HG02763 (cell line): Measurements from ENCODE around the gene NOX3.
A peak's percentile ranks its signal among the peaks of the same experiment; 100 is the strongest.
"Not testable (repeated sequence)": the region's sequence is repeated elsewhere in the genome, so short reads cannot be mapped to it uniquely, and the experiment has no call there.

Experiments
- ATAC-seq: cut with Tn5 transposase; IDR thresholded peaks from one replicate; pipeline ENCODE4 v1.9.1; 2021; ENCODE audit warnings: mild to moderate bottlenecking, moderate library complexity; ENCODE audit not compliant: unreplicated experiment

Gene NOX3

GRCh38 chr6:155375801-155376200, 79.8 kb downstream of the NOX3 start:
- ATAC-seq = no peak

DNA sequence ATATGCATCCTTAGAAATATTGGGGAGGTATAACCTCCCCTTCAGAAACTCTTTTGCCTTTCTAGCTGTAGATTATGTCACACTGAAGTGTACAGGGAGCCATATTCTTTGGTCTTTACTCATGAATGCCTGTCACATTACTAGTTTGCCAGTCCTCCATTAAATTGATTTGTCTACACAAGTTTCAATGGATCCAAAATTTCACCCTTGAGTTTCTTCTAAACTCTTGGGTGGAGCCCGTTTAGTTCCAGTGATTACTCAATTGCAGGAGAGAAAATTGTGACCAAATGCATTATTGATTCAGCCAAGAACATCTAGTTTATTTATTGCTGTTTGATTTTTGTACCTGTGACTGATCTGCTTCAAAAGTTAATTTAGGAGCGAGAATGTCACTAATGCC, 81.0 kb downstream of the NOX3 start:
- ATAC-seq = no peak

- ATAC-seq = no peak
These were observed 82.4 kb downstream of the NOX3 start for GRCh38 chr6:155373276-155373675.

- no peak for ATAC-seq
These were observed 83.4 kb downstream of the NOX3 start for GRCh38 chr6:155372256-155372655.

GRCh38 chr6:155371230-155371629, 84.4 kb downstream of the NOX3 start:
- no peak for ATAC-seq

DNA sequence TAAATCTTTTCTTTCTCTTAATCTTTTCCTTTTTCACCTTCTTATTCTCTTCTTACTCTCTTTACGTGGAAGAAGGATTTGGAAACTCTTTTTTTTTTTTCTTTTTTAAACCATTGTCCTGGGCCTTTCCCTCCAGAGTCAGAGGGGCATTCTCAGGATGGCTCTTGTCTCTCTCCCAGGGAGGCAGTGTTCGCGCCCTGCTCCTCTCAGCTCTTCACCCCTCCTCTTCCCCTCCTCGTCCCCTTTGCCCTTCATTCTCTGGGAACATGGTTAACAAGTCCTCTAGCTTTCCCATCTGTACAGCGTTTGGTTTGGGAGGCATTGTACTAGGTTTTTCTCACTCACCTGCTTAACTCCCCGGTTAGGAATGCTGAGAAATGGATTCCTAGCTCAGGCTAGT, 89.3 kb downstream of the NOX3 start:
- no peak for ATAC-seq

- ATAC-seq = no peak
These were observed 90.7 kb downstream of the NOX3 start for GRCh38 chr6:155364844-155365437.

GRCh38 chr6:155364021-155364420, 91.6 kb downstream of the NOX3 start:
- ATAC-seq = not testable (repeated sequence)

GRCh38 chr6:155362968-155363632, 92.5 kb downstream of the NOX3 start:
- not testable (repeated sequence) for ATAC-seq

GRCh38 chr6:155354167-155354566, 101.5 kb downstream of the NOX3 start:
- no peak for ATAC-seq

- ATAC-seq = no peak
These were observed 102.8 kb downstream of the NOX3 start for GRCh38 chr6:155352811-155353210.

DNA sequence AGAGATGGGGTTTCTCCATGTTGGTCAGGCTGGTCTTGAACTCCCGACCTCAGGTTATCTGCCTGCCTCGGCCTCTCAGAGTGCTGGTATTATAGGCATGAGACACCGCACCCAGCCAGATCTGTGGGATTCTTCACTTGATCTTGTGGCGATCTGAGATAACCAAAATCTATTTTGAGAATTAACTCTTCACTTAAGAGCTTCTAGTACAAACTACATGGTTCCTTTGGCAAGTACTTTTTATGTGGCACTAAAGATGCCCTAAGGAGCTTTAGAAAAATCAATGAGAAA, 103.6 kb downstream of the NOX3 start:
- ATAC-seq = no peak

- ATAC-seq = peak; percentile 93
These were observed 104.1 kb downstream of the NOX3 start for GRCh38 chr6:155351273-155352129.

- no peak for ATAC-seq
These were observed 105.7 kb downstream of the NOX3 start for GRCh38 chr6:155349956-155350355.

DNA sequence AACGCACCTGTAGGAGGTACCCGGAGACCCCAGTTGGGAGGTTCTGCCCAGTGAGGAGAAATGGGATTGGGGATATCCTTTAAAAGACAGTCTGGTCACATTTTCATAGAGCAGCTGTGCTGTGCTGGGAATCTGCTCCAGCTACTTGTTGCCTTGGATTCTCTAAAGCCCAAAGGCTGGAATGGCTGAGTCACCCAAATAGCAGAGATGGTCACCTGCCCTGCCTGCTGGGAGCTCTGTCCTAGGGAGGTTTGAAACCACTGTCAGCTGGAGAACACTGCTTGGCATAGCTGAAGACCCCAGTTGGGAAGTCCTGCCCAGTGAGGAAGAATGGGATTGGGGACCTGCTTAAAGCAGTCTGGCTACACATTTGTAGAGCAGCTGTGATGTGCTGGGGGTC, 106.5 kb downstream of the NOX3 start:
- no peak for ATAC-seq

DNA sequence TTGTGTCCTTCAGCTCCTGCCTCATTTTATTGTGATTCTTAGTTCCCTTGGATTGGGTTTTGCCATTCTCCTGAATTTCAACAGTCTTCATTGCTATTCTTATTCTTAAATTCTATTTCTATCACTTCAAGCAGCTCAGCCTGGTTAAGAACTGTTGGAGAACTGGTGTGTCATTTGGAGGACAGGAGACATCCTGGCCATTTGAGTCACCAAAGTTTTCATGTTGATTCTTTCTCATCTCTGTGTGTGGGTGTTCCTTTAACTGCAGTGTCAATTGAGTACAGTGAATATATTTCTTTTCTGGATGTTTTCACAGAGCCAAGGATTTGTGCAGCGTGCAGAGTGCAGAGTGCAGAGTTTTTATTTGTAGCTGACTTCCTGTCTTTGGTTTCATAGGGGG, 107.8 kb downstream of the NOX3 start:
- ATAC-seq = no peak

DNA sequence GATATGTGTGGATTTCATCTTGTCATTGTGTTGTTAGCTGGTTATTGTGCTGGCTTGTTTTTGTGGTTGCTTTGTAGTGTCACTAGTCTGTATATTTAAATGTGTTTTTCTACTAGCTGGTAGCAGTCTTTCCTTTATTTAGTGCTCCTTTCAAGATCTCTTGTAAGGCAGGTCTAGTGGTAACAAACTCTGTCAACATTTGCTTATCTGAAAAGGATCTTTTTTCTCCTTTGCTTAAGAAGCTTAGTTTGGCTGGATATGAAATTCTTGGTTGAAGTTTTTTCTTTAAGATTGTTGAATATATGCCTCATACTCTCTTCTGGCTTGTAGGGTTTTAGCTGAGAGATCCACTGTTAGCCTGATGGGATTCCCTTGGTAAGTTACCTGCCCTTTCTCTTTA, 108.7 kb downstream of the NOX3 start:
- no peak for ATAC-seq
